Breast epithelium (tissue), 4 donors: ENCODE data around the gene IRAG1. TPM values are rescaled to one million over a fixed set of nuclear protein-coding genes. Genes with fewer than 3 reads are reported as not detected.

ENCODE experiments used
- DNase-seq, 2 donors: peaks; one replicate each; pipeline ENCODE4 v3.0.0-alpha.2; 2019; ENCODE audit warnings: low spot score in 2 of 2
- H3K27ac ChIP-seq, 2 donors: fragments of 200-600 bp; sonication (generic) in 1 of 2; one replicate each; pipeline ENCODE4 v1.5.1; 2016 to 2019; ENCODE audit warnings: mild to moderate bottlenecking in 1 of 2
- H3K27me3 ChIP-seq, 2 donors: fragments of 200-600 bp; sonication (generic) in 1 of 2; one replicate each; pipeline versions ENCODE4 v1.5.1 to v1.6.0; 2017 to 2019; ENCODE audit warnings: control low read depth in 1 of 2, mild to moderate bottlenecking in 1 of 2
- H3K36me3 ChIP-seq: fragments of 200-600 bp; one replicate; pipeline ENCODE4 v1.5.1; 2019
- H3K4me1 ChIP-seq, 2 donors: fragments of 200-600 bp; sonication (generic); one replicate each; pipeline ENCODE4 v1.5.1; 2016 to 2019; ENCODE audit warnings: control low read depth in 1 of 2
- H3K4me3 ChIP-seq, 3 donors: fragments of 200-600 bp; sonication (generic); 1 replicate in 2 of 3; 2 replicates in 1 of 3; pipeline ENCODE4 v1.5.1; 2016 to 2019; ENCODE audit warnings: mild to moderate bottlenecking in 3 of 3, moderate library complexity in 2 of 3
- H3K9me3 ChIP-seq, 2 donors: fragments of 200-600 bp; sonication (generic) in 1 of 2; one replicate each; pipeline ENCODE4 v1.5.1; 2016 to 2019; ENCODE audit warnings: control low read depth in 1 of 2
- POLR2A ChIP-seq: fragments of 450-650 bp; IDR thresholded peaks from one replicate; pipeline ENCODE4 v1.6.1; 2016; ENCODE audit warnings: antibody characterized with exemption, mild to moderate bottlenecking, moderate library complexity
- POLR2AphosphoS5 ChIP-seq, 3 donors: sonication (generic); formaldehyde crosslinking; IDR thresholded peaks; one replicate each; pipeline ENCODE4 v1.6.1; 2017; ENCODE audit warnings: antibody characterized with exemption in 3 of 3
- intact Hi-C: fragments of 100-400 bp; cut with DNase I; formaldehyde crosslinking; loops from one replicate; pipeline ENCODE4 v1.15.1; 2023; ENCODE audit warnings: low total_unique reads
- total RNA-seq, 3 donors: library from RNA; depleted of rRNA; stranded (reverse); fragments of >200 nt; gene quantifications; one replicate each; pipeline ENCODE4 v1.1.0, GENCODE V29; 2016
- TF ChIP-seq, protein P1 (sequence below), 3 donors: fragments of 450-650 bp; IDR thresholded peaks; one replicate each; pipeline ENCODE4 v1.5.1; 2016 to 2017; ENCODE audit warnings: antibody characterized with exemption in 3 of 3, mild to moderate bottlenecking in 3 of 3, moderate library complexity in 3 of 3

IRAG1 gene
- total RNA-seq, 3 donors from 2014 or later = 10.1 to 16.1 (median 13.2) TPM

- intact Hi-C loops = no loop called here
- Histone ChIP-seq H3K4me1 (no peaks in the 10 kb centered on the region), H3K27ac (no peak overlapping the region), H3K9me3 (peaks cover 0 to 5% of the 10 kb centered on the region in 2 donors), H3K4me3 (no peak overlapping the region), H3K27me3 (no peaks in the 10 kb centered on the region), H3K36me3 (no peaks in the 10 kb centered on the region)
- TF ChIP-seq, protein P1, sequence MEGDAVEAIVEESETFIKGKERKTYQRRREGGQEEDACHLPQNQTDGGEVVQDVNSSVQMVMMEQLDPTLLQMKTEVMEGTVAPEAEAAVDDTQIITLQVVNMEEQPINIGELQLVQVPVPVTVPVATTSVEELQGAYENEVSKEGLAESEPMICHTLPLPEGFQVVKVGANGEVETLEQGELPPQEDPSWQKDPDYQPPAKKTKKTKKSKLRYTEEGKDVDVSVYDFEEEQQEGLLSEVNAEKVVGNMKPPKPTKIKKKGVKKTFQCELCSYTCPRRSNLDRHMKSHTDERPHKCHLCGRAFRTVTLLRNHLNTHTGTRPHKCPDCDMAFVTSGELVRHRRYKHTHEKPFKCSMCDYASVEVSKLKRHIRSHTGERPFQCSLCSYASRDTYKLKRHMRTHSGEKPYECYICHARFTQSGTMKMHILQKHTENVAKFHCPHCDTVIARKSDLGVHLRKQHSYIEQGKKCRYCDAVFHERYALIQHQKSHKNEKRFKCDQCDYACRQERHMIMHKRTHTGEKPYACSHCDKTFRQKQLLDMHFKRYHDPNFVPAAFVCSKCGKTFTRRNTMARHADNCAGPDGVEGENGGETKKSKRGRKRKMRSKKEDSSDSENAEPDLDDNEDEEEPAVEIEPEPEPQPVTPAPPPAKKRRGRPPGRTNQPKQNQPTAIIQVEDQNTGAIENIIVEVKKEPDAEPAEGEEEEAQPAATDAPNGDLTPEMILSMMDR (IDR thresholded peaks at IDR 0.05) = no peak
- TF ChIP-seq POLR2A (no peak), POLR2AphosphoS5 (IDR thresholded peaks at IDR 0.05) (no peak)
- no peak for DNase-seq
These were observed 5.5 kb upstream of the IRAG1 start for GRCh38 chr11:10699072-10699471.

GRCh38 chr11:10697323-10697620 is 3.7 kb upstream of the IRAG1 start:
- Histone ChIP-seq H3K9me3 (peaks cover 0 to 5% of the 10 kb centered on the region in 2 donors), H3K27ac (peak overlapping the region; percentile 33 to 75), H3K4me1 (no peaks in the 10 kb centered on the region), H3K4me3 (no peak overlapping the region), H3K27me3 (no peaks in the 10 kb centered on the region), H3K36me3 (no peaks in the 10 kb centered on the region)
- DNase-seq = no peak
- intact Hi-C loops = no loop called here
- TF ChIP-seq, protein P1 (IDR thresholded peaks at IDR 0.05) = no peak
- TF ChIP-seq POLR2A (no peak), POLR2AphosphoS5 (IDR thresholded peaks at IDR 0.05) (no peak)

GRCh38 chr11:10696468-10697322 is 3.1 kb upstream of the IRAG1 start:
- intact Hi-C loops = no loop called here
- H3K27me3 ChIP-seq = no peaks in the 10 kb centered on the region
- no peaks in the 10 kb centered on the region for H3K36me3 ChIP-seq
- H3K9me3 ChIP-seq = peaks cover 0 to 5% of the 10 kb centered on the region in 2 donors
- no peak for DNase-seq
- no peak for TF ChIP-seq POLR2A
- TF ChIP-seq, protein P1 (IDR thresholded peaks at IDR 0.05) = no peak
- TF ChIP-seq POLR2AphosphoS5 (IDR thresholded peaks at IDR 0.05) = no peak
- H3K27ac ChIP-seq = peak overlapping the region; percentile 33 to 75
- H3K4me3 ChIP-seq = no peak overlapping the region
- no peaks in the 10 kb centered on the region for H3K4me1 ChIP-seq

DNA sequence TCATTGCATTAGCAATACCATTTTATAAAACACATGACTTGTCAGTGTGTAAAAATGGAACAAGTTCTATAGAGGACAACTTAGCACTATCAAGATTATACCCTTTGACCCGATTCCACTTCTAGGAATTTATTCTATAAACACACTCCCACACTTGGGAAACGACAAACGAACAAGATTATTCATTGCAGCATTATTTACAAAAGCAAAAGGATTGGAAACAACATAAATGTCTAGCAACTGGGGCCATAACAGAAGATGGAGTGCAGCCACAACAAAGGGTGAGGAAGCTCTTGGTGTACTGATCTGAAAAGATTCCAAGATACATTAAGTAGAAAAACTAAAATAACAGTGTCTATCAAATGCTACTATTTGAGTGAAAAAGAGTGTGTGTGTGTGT is 2.3 kb upstream of the IRAG1 start:
- Histone ChIP-seq H3K36me3 (no peaks in the 10 kb centered on the region), H3K4me1 (no peaks in the 10 kb centered on the region), H3K9me3 (peaks cover 0 to 5% of the 10 kb centered on the region in 2 donors), H3K4me3 (no peak overlapping the region), H3K27me3 (no peaks in the 10 kb centered on the region), H3K27ac (no peak overlapping the region)
- intact Hi-C loops = no loop called here
- no peak for DNase-seq
- no peak for TF ChIP-seq POLR2AphosphoS5 (IDR thresholded peaks at IDR 0.05)

DNA sequence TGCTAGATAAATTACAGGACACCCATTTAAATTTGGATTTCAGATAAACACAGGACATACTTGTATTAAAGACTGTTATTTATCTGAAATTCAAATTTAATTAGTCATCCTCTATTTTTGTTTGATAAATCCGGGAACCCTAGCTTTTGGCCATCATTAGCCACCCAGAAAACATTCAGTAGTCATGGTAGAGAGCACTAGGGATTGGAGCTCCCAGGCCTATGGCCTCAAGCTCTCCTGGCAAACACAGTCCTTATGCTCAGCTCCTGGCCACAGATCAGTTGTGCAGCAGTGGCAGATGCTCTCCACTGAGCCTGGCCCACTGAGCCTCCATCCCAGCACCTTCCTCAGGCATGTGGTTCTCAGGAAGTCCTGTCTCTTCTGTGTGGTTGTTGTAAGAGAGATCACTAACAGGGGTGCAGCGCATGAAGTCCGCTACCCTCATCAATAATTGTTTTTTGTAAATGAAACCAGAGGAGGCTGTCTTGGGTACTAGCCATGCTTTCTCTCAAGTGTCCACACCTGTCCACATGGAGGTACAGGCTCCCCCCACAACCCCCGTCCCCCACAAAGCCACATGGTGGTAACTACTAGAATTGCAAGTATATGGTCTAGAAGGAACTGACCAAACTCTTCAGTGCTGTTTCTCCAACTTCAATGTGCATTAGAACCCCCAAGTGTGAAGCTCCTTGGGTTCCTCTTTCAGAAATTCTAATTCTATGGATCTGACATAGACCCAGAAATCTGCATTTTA is 1.1 kb upstream of the IRAG1 start:
- intact Hi-C loops = no loop called here
- peak overlapping the region in 1 of 2 donors; percentile 89 for H3K27ac ChIP-seq
- H3K9me3 ChIP-seq = peaks cover 0 to 5% of the 10 kb centered on the region in 2 donors
- no peaks in the 10 kb centered on the region for H3K4me1 ChIP-seq
- no peak for DNase-seq
- no peak overlapping the region for H3K4me3 ChIP-seq
- no peaks in the 10 kb centered on the region for H3K36me3 ChIP-seq
- no peaks in the 10 kb centered on the region for H3K27me3 ChIP-seq
- TF ChIP-seq, protein P1 (IDR thresholded peaks at IDR 0.05) = no peak
- no peak for TF ChIP-seq POLR2AphosphoS5 (IDR thresholded peaks at IDR 0.05)
- no peak for TF ChIP-seq POLR2A
